Cardiac muscle cell (in vitro differentiated cells and primary cell): ENCODE data around the gene ERBIN. TPM values are rescaled to one million over a fixed set of nuclear protein-coding genes. Genes with fewer than 3 reads are reported as not detected.

Source experiments
- DNase-seq, 2 donors: peaks; one replicate each; pipeline versions ENCODE4 v3.0.0 to v3.0.0-alpha.2; 2010 to 2017; ENCODE audit warnings: low read depth in 1 of 2, low spot score in 1 of 2
- H3K27ac ChIP-seq: fragments of 200-600 bp; sonication (generic); 2 replicates; pipeline ENCODE4 v1.5.1; 2016
- H3K27me3 ChIP-seq: fragments of 200-600 bp; sonication (generic); 2 replicates; pipeline ENCODE4 v1.6.0; 2016; ENCODE audit warnings: control low read depth
- H3K36me3 ChIP-seq: fragments of 200-600 bp; sonication (generic); 2 replicates; pipeline ENCODE4 v1.5.1; 2016; ENCODE audit warnings: control low read depth
- H3K4me1 ChIP-seq: fragments of 200-600 bp; sonication (generic); 2 replicates; pipeline ENCODE4 v1.8.1; 2017; ENCODE audit warnings: low read depth, mild to moderate bottlenecking, mixed run types
- H3K4me3 ChIP-seq: fragments of 200-600 bp; sonication (generic); 2 replicates; pipeline ENCODE4 v1.5.1; 2016; ENCODE audit warnings: mild to moderate bottlenecking
- H3K9me3 ChIP-seq: fragments of 200-600 bp; sonication (generic); 2 replicates; pipeline ENCODE4 v1.5.1; 2017; ENCODE audit warnings: low read depth, mild to moderate bottlenecking, control low read depth
- polyA plus RNA-seq: library from polyadenylated mRNA; unstranded; fragments of >200 nt; fragmentation: Nextera tagmentation; extraction: Ambion mirVana; gene quantifications from 2 replicates; pipeline ENCODE4 v1.2.1, GENCODE V29; 2016
- total RNA-seq: library from RNA; depleted of rRNA; stranded (reverse); fragments of >200 nt; gene quantifications from 2 replicates; pipeline ENCODE4 v1.2.3, GENCODE V29; 2016
- TF ChIP-seq, protein P1 (sequence below): IDR thresholded peaks from 2 replicates; pipeline ENCODE4 v1.5.1; 2012; ENCODE audit warnings: low read depth, mild to moderate bottlenecking, low read length

ERBIN gene
- total and polyA plus RNA-seq, 2 experiments from 2014 or later, result 22.3 to 35.1 TPM

DNA sequence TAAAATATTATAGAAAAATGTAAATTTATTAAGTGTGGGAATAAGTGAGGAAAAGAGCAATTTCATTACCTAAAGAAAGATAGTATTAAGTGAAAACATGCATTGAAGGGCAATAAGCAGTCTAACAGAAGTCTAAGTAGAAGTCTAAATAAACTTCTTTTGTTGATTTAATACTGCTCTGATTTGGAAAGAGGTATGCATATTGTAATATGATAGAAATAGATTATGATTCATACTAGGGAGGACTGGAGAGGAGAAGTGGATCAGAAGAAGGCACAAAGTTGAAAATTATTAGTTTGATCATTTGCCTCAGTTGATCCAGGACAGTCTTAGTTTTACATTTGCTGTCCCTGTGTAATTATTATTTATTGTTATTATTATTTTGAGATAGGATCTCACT lies 6.6 kb upstream of the ERBIN start:
- DNase-seq, result no peak
- TF ChIP-seq, protein P1, sequence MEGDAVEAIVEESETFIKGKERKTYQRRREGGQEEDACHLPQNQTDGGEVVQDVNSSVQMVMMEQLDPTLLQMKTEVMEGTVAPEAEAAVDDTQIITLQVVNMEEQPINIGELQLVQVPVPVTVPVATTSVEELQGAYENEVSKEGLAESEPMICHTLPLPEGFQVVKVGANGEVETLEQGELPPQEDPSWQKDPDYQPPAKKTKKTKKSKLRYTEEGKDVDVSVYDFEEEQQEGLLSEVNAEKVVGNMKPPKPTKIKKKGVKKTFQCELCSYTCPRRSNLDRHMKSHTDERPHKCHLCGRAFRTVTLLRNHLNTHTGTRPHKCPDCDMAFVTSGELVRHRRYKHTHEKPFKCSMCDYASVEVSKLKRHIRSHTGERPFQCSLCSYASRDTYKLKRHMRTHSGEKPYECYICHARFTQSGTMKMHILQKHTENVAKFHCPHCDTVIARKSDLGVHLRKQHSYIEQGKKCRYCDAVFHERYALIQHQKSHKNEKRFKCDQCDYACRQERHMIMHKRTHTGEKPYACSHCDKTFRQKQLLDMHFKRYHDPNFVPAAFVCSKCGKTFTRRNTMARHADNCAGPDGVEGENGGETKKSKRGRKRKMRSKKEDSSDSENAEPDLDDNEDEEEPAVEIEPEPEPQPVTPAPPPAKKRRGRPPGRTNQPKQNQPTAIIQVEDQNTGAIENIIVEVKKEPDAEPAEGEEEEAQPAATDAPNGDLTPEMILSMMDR, result no peak

DNA sequence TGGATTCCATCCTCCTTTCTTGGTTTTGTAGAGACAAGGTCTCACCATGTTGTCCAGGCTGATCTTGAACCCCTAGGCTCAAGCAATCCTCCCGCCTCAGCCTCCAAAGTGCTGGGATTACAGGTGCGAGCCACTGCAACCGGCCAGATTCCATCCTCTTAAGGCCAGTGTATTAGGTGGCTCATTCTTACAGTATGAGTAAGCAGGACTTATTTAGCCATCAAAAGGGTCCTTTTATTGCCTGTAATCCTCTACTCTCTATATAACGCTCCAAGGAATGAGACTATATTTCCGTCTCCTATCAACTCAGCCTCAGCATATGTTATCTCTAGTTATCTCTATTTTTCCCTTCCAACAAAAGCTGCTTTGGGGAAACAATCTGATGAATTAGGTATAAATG lies 3.0 kb upstream of the ERBIN start:
- H3K9me3 ChIP-seq, result no peaks in the 10 kb centered on the region
- no peaks in the 10 kb centered on the region for H3K27me3 ChIP-seq
- H3K4me1 ChIP-seq, result no peaks in the 10 kb centered on the region
- no peak for DNase-seq
- no peaks in the 10 kb centered on the region for H3K36me3 ChIP-seq
- no peak overlapping the region for H3K4me3 ChIP-seq
- H3K27ac ChIP-seq, result no peak overlapping the region
- TF ChIP-seq, protein P1, result no peak

More for the DNA sequence above, 6.6 kb upstream of the ERBIN start:
- Histone ChIP-seq H3K36me3 (no peaks in the 10 kb centered on the region), H3K4me1 (no peaks in the 10 kb centered on the region), H3K27me3 (no peaks in the 10 kb centered on the region), H3K9me3 (no peaks in the 10 kb centered on the region), H3K4me3 (no peak overlapping the region), H3K27ac (no peak overlapping the region)

DNA sequence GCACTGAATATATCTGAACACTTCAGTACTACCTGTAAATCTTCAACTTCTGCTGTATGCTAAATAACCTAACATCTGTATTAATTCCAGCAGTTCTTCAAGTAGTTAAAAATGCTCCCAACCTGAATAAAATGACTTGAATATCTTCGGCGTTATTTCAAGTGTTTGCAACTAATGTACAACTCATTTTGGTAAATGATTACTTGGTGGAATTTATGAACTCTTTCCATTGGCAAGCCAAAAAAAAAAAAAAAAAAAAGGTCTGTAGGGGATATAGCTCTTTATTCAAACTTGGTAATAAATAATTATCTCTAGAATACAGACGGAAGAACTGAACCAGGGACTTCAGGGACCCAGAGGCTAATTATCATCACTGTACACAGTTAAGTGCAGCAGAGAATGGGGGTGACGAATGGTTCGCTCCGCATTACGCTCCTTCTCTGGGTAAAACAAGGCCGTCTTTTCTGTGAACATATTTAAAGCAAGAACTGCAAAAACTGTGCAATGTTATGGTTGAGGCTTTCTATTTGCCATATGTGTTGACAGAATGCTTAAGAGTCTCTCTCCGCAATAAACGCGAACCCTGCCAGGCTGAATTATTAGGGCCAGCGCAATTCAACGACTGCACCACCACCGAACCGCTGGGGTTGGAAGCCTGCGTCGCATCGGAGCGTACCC lies 1.9 kb upstream of the ERBIN start:
- H3K27me3 ChIP-seq, result no peaks in the 10 kb centered on the region
- H3K27ac ChIP-seq, result peak overlapping the region; percentile 97
- DNase-seq, result no peak
- H3K4me3 ChIP-seq, result peak overlapping the region; percentile 41
- TF ChIP-seq, protein P1, result no peak
- H3K36me3 ChIP-seq, result no peaks in the 10 kb centered on the region
- H3K4me1 ChIP-seq, result no peaks in the 10 kb centered on the region
- no peaks in the 10 kb centered on the region for H3K9me3 ChIP-seq

DNA sequence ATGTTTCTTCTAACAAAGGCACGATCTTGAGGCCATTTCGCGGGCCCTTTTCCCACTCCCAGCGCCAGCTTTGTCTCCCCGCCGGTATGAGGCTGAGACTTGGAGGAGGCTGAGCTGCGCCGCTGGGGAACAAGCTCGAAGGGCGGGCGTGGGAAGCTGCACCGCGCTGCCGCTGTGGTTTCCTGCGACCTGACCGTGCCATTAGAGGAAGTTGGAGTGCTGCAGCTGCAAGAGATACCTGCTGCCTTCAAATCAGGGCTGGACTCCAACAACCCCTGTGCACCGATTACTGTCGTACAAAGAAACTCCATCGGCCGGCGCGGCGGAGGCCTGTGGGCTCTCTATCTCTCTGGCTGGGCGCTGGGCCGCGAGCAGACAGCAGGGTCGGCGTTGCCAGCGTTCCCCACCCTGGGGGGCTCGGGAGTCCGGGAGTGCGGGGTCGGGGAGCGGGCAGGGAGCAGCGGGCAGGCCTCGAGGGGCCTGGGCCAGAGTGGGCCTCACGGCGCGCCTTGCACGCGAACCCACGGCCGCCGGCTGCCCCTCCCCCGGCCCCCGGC lies 1.3 kb upstream of the ERBIN start:
- peak overlapping the region; percentile 97 for H3K27ac ChIP-seq
- peak overlapping the region; percentile 41 for H3K4me3 ChIP-seq
- no peaks in the 10 kb centered on the region for H3K4me1 ChIP-seq
- H3K36me3 ChIP-seq, result no peaks in the 10 kb centered on the region
- H3K9me3 ChIP-seq, result no peaks in the 10 kb centered on the region
- peak; percentile 73 to 82 for DNase-seq
- TF ChIP-seq, protein P1, result no peak
- H3K27me3 ChIP-seq, result no peaks in the 10 kb centered on the region

DNA sequence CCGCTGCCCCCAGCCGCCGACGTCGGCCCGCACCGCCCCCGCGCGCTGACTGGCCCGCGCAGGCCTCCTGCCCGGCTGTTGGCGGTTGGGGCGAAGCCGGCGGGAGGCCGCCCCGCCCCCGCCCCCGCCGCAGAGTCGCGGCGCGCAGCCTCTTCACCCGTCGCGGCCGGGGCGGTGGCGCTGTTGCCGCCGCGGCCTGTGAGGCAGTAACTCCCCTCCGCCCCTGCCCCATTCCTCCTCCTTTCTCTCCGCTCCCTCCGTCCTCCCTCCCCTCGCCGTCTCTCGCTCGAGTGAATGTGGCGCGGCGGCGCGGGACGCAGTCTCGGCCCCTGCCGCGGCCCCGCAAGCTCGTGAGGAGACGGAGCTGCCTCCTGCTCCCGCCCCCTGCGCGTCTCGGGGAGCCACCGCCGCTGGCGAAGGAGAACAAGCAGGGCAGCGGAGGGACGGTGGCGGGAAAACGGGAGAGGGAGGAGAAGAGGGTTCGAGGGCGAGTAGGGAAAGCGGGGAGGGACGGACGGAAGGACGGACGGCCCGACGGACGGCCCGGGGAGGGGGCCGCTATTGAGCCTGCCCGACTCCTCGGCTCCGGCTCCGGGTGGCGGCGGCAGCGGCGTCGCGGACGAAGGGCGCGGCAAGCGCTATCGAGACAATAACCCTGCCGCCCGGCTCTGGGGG lies 637 bp upstream of the ERBIN start:
- TF ChIP-seq, protein P1, result peak; percentile 33
- no peaks in the 10 kb centered on the region for H3K9me3 ChIP-seq
- no peaks in the 10 kb centered on the region for H3K27me3 ChIP-seq
- H3K27ac ChIP-seq, result peak overlapping the region; percentile 97
- no peaks in the 10 kb centered on the region for H3K4me1 ChIP-seq
- H3K4me3 ChIP-seq, result peak overlapping the region; percentile 66
- DNase-seq, result peak; percentile 94 to 96
- H3K36me3 ChIP-seq, result no peaks in the 10 kb centered on the region
